Measurements from ENCODE around the gene PDZD7.

PDZD7 gene

GRCh38 chr10:101019440-101019703 lies 11.6 kb downstream of the PDZD7 start:
- peaks cover 5% of the 10 kb centered on the region for H3K27me3 ChIP-seq (ENCODE audit: control insufficient read depth, insufficient read depth, low read length)
- no peak overlapping the region for H3K4me3 ChIP-seq (ENCODE audit: low read length)
- no peaks in the 10 kb centered on the region for H3K4me1 ChIP-seq (ENCODE audit: control insufficient read depth, insufficient read depth, low read length)
- no peak overlapping the region for H3K27ac ChIP-seq (ENCODE audit: low read depth, low read length)
- no peak overlapping the region for H3K9ac ChIP-seq (ENCODE audit: low read length)
- H3K36me3 ChIP-seq (ENCODE audit: control insufficient read depth, insufficient read depth, low read length), result no peaks in the 10 kb centered on the region

- Histone ChIP-seq H3K36me3 (ENCODE audit: control insufficient read depth, insufficient read depth, low read length) (no peaks in the 10 kb centered on the region), H3K9ac (ENCODE audit: low read length) (no peak overlapping the region), H3K27me3 (ENCODE audit: control insufficient read depth, insufficient read depth, low read length) (peaks cover 5% of the 10 kb centered on the region), H3K4me1 (ENCODE audit: control insufficient read depth, insufficient read depth, low read length) (peaks cover 3% of the 10 kb centered on the region), H3K4me3 (ENCODE audit: low read length) (no peak overlapping the region), H3K27ac (ENCODE audit: low read depth, low read length) (no peak overlapping the region)
Measured at GRCh38 chr10:101018600-101019439, 12.1 kb downstream of the PDZD7 start.

GRCh38 chr10:101018118-101018599 lies 12.8 kb downstream of the PDZD7 start:
- no peak overlapping the region for H3K4me3 ChIP-seq (ENCODE audit: low read length)
- H3K36me3 ChIP-seq (ENCODE audit: control insufficient read depth, insufficient read depth, low read length), result no peaks in the 10 kb centered on the region
- no peak overlapping the region for H3K9ac ChIP-seq (ENCODE audit: low read length)
- peaks cover 5% of the 10 kb centered on the region for H3K27me3 ChIP-seq (ENCODE audit: control insufficient read depth, insufficient read depth, low read length)
- peaks cover 5% of the 10 kb centered on the region for H3K4me1 ChIP-seq (ENCODE audit: control insufficient read depth, insufficient read depth, low read length)
- no peak overlapping the region for H3K27ac ChIP-seq (ENCODE audit: low read depth, low read length)

- Histone ChIP-seq H3K4me3 (ENCODE audit: low read length) (no peak overlapping the region), H3K27ac (ENCODE audit: low read depth, low read length) (no peak overlapping the region), H3K9ac (ENCODE audit: low read length) (no peak overlapping the region), H3K27me3 (ENCODE audit: control insufficient read depth, insufficient read depth, low read length) (peaks cover 5% of the 10 kb centered on the region), H3K36me3 (ENCODE audit: control insufficient read depth, insufficient read depth, low read length) (no peaks in the 10 kb centered on the region), H3K4me1 (ENCODE audit: control insufficient read depth, insufficient read depth, low read length) (peaks cover 11% of the 10 kb centered on the region)
Measured at GRCh38 chr10:101016814-101017213, 14.1 kb downstream of the PDZD7 start.

- H3K4me3 ChIP-seq (ENCODE audit: low read length), result no peak overlapping the region
- no peak overlapping the region for H3K9ac ChIP-seq (ENCODE audit: low read length)
- H3K36me3 ChIP-seq (ENCODE audit: control insufficient read depth, insufficient read depth, low read length), result no peaks in the 10 kb centered on the region
- peaks cover 5% of the 10 kb centered on the region for H3K27me3 ChIP-seq (ENCODE audit: control insufficient read depth, insufficient read depth, low read length)
- peaks cover 11% of the 10 kb centered on the region for H3K4me1 ChIP-seq (ENCODE audit: control insufficient read depth, insufficient read depth, low read length)
- H3K27ac ChIP-seq (ENCODE audit: low read depth, low read length), result no peak overlapping the region
Measured at GRCh38 chr10:101015582-101015973, 15.4 kb downstream of the PDZD7 start.

GRCh38 chr10:101014966-101015581 lies 15.9 kb downstream of the PDZD7 start:
- no peak overlapping the region for H3K9ac ChIP-seq (ENCODE audit: low read length)
- H3K4me3 ChIP-seq (ENCODE audit: low read length), result no peak overlapping the region
- peaks cover 5% of the 10 kb centered on the region for H3K27me3 ChIP-seq (ENCODE audit: control insufficient read depth, insufficient read depth, low read length)
- H3K27ac ChIP-seq (ENCODE audit: low read depth, low read length), result no peak overlapping the region
- peaks cover 11% of the 10 kb centered on the region for H3K4me1 ChIP-seq (ENCODE audit: control insufficient read depth, insufficient read depth, low read length)
- no peaks in the 10 kb centered on the region for H3K36me3 ChIP-seq (ENCODE audit: control insufficient read depth, insufficient read depth, low read length)

GRCh38 chr10:101014230-101014884 lies 16.6 kb downstream of the PDZD7 start:
- no peak overlapping the region for H3K9ac ChIP-seq (ENCODE audit: low read length)
- peaks cover 5% of the 10 kb centered on the region for H3K27me3 ChIP-seq (ENCODE audit: control insufficient read depth, insufficient read depth, low read length)
- peaks cover 11% of the 10 kb centered on the region for H3K4me1 ChIP-seq (ENCODE audit: control insufficient read depth, insufficient read depth, low read length)
- no peak overlapping the region for H3K27ac ChIP-seq (ENCODE audit: low read depth, low read length)
- no peak overlapping the region for H3K4me3 ChIP-seq (ENCODE audit: low read length)
- no peaks in the 10 kb centered on the region for H3K36me3 ChIP-seq (ENCODE audit: control insufficient read depth, insufficient read depth, low read length)

- Histone ChIP-seq H3K4me1 (ENCODE audit: control insufficient read depth, insufficient read depth, low read length) (peaks cover 11% of the 10 kb centered on the region), H3K27ac (ENCODE audit: low read depth, low read length) (peak overlapping the region; percentile 29), H3K36me3 (ENCODE audit: control insufficient read depth, insufficient read depth, low read length) (no peaks in the 10 kb centered on the region), H3K27me3 (ENCODE audit: control insufficient read depth, insufficient read depth, low read length) (peaks cover 5% of the 10 kb centered on the region), H3K4me3 (ENCODE audit: low read length) (no peak overlapping the region), H3K9ac (ENCODE audit: low read length) (no peak overlapping the region)
Measured at GRCh38 chr10:101013365-101013825, 17.5 kb downstream of the PDZD7 start.

- peak overlapping the region; percentile 36 for H3K27ac ChIP-seq (ENCODE audit: low read depth, low read length)
- H3K27me3 ChIP-seq (ENCODE audit: control insufficient read depth, insufficient read depth, low read length), result peaks cover 5% of the 10 kb centered on the region
- no peaks in the 10 kb centered on the region for H3K36me3 ChIP-seq (ENCODE audit: control insufficient read depth, insufficient read depth, low read length)
- H3K9ac ChIP-seq (ENCODE audit: low read length), result no peak overlapping the region
- peaks cover 15% of the 10 kb centered on the region for H3K4me1 ChIP-seq (ENCODE audit: control insufficient read depth, insufficient read depth, low read length)
- H3K4me3 ChIP-seq (ENCODE audit: low read length), result no peak overlapping the region
Measured at GRCh38 chr10:101012525-101013364, 18.2 kb downstream of the PDZD7 start.

GRCh38 chr10:101011517-101012423 lies 19.2 kb downstream of the PDZD7 start:
- Histone ChIP-seq H3K4me3 (ENCODE audit: low read length) (no peak overlapping the region), H3K4me1 (ENCODE audit: control insufficient read depth, insufficient read depth, low read length) (peaks cover 21% of the 10 kb centered on the region), H3K27ac (ENCODE audit: low read depth, low read length) (no peak overlapping the region), H3K27me3 (ENCODE audit: control insufficient read depth, insufficient read depth, low read length) (peaks cover 4% of the 10 kb centered on the region), H3K9ac (ENCODE audit: low read length) (no peak overlapping the region), H3K36me3 (ENCODE audit: control insufficient read depth, insufficient read depth, low read length) (no peaks in the 10 kb centered on the region)

GRCh38 chr10:101010329-101010728 lies 20.6 kb downstream of the PDZD7 start:
- Histone ChIP-seq H3K4me3 (ENCODE audit: low read length) (no peak overlapping the region), H3K27me3 (ENCODE audit: control insufficient read depth, insufficient read depth, low read length) (no peaks in the 10 kb centered on the region), H3K36me3 (ENCODE audit: control insufficient read depth, insufficient read depth, low read length) (peaks cover 4% of the 10 kb centered on the region), H3K4me1 (ENCODE audit: control insufficient read depth, insufficient read depth, low read length) (peaks cover 21% of the 10 kb centered on the region), H3K27ac (ENCODE audit: low read depth, low read length) (no peak overlapping the region), H3K9ac (ENCODE audit: low read length) (no peak overlapping the region)

All from rectal smooth muscle tissue (tissue), 1 donor.